HG02943 (cell line): ENCODE results near the gene KRT31.
"Not testable (repeated sequence)": the region's sequence is repeated elsewhere in the genome, so short reads cannot be mapped to it uniquely, and the experiment has no call there.

Experiments
- ATAC-seq: cut with Tn5 transposase; IDR thresholded peaks from one replicate; pipeline ENCODE4 v1.9.1; 2021; ENCODE audit warnings: mild to moderate bottlenecking, low read depth, moderate library complexity; ENCODE audit not compliant: unreplicated experiment

KRT31 gene

DNA sequence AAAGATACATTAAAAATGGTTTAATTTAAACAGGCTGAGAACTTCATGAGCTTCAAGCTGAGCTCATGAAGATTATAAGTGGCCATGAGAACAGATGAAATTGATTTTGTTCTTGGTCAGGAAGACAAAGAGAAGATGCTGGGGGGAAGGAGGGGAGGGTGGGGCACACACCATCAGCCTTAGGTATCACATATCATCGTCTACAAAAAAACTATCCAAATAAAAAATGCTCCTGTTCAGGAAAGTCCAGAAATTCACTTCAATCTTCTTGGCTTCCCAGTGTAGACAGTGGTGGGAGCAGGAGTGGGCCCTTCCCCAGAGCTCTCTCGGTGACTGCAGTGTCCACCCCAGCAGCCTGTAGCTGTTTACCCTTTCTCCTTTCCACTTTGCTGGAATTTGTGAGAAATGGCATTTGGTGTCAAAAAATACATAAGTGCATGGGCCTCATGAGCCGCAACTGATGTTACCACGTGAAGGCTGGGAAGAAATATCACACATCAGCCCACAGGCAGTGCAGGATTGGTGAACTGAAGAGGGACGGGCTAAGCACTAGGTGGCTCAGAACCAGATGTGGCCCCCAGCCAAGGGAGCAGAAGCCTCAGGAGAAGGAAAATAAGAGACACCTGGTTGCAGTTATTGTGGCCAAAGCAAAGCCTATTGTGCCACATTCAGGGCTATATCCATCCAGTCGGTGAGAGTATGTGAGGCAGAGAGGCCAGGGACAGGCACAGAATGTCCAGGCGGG is 20.9 kb upstream of the KRT31 start:
- ATAC-seq, result no peak

DNA sequence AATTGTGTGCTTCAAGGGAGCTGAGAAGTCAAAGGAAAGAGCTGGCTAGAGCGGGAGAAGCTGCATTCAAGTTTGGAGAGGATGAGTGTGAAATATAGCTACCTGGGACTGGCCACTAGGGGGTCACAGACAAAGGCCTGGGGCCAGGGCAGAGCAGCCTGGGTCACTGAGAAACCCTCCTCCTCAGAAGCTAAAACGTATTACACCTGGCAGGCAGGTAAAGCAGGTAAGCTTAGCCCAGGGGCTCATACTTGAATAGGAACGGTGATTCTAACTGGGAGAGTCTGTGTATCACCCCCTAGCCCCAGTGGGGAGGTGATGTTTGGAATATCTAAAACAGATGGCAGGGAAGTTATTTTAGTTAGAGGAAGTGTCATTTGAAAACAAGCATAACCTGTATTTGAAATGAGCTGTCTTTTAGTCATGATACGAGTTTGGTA is 20.2 kb upstream of the KRT31 start:
- no peak for ATAC-seq

DNA sequence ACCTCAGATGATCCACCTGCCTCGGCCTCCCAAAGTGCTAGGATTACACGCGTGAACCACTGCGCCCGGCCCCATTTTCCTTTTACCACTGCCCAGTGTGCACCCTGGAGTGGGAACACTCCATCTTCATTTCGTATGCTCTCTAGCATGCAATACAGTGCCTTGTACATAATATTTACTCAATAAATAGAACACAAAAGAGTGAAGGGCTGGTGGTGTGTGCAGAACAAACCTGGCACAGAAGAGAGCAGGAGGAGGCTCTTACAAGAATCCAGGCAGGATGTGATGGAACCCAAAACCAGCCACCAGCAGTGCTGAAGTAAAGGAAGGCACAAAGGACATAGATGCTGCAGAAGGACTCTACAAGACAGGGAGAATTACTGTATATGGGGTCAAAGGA is 19.7 kb upstream of the KRT31 start:
- no peak for ATAC-seq

DNA sequence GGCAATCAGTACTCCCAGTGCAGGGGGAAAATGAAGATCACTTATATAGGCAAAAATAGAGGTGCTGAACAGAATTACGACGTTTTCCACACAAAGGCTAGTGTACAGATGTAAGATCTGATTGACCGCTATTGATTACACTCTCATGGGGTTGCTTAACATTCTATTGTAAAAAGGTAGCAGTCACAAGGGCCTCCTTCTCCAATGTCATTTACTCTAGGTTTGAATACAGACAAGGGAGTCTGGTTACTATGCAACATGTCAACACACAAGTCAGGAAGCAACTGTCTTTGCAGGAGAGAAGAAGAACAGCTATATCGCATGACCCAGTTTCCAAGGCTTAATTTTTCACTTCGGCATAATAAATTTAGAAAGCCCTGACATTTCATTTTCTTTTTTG is 19.1 kb upstream of the KRT31 start:
- ATAC-seq, result no peak

DNA sequence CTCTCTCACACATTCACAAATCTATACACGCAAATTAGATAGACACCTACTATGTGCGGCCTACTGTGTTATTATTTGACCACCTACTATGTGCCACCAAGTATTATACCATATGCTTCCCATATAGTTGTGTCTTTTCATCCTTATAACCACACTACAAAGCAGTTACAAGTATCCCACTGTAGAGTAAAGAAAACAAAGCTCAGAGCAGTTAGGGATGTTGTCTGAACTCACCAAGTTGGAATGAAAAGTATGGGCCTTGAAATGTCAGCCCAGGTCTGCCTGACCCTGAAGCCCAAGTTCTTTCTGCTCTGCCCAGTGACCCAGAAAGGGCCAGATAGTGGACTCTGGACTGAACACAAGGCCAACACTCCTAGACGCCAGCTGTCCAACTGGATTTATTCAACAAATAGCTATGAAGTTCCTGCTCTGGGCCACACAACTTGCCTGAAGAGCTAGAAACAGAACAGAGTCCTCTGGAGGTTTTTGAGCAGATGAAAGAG is 18.5 kb upstream of the KRT31 start:
- no peak for ATAC-seq

DNA sequence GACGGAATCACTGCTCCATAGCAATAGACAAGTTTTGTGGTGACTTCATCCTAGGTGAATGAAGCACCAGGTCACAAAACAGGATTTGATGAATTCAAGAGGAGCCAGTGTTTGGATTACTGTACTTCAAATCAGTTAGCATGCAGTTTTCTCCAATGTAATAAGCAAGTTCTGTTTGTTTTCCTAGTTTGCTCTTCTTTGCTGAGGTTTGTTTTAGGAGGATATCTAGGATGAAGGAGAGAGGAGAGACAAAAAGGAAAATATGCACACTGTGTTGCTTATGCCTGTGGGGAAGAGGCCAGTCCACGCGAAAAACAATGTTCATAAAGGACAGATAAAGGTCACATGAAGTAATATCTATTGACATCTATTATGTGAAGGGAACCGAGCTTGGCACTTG is 18.0 kb upstream of the KRT31 start:
- no peak for ATAC-seq

DNA sequence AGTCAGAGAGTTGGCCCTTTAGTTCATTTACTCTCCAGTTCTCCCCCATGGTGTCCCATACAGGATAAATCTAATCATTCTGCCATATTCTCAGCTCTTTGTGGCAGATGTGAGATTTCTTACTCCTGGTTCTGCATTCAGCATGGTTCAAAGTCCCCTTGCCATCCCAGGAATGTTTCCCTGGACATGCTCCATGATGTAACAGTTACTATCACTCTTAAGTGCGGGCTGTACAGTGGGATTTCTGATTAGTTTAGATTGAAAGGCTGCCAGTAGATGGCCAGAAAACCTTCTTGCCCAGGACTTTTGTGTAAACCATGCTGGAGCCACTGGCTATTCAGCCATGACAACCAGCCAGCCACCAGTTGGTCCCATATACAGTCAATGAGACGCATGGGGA is 16.6 kb upstream of the KRT31 start:
- ATAC-seq, result no peak

DNA sequence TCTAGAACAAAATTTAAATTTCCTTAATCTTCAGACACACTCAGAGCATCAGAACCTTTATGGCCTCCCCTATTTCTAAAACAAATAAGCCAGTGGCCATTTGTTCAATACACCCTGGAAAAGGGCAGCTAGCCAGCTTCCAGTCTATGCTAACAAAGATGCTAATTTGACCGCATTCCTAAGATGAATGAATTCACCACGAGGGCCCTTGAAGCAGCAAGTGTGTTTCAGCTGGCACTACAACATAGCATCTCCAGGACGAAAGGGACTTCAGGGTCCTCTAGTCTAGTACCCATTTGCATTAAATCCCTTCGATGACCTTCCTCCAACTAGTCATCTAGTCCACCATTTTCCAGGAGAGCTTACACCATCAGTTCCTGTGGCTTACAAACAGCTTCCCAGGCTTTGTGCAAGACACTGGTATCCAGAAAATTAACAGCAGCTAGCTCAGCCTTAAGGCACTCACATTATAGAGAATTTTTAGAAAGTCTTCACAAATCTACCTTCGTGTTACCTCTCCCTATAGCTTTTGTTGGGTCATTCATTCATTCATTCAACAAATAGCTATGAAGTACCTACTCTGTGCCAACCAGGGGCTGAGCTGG is 16.0 kb upstream of the KRT31 start:
- no peak for ATAC-seq

DNA sequence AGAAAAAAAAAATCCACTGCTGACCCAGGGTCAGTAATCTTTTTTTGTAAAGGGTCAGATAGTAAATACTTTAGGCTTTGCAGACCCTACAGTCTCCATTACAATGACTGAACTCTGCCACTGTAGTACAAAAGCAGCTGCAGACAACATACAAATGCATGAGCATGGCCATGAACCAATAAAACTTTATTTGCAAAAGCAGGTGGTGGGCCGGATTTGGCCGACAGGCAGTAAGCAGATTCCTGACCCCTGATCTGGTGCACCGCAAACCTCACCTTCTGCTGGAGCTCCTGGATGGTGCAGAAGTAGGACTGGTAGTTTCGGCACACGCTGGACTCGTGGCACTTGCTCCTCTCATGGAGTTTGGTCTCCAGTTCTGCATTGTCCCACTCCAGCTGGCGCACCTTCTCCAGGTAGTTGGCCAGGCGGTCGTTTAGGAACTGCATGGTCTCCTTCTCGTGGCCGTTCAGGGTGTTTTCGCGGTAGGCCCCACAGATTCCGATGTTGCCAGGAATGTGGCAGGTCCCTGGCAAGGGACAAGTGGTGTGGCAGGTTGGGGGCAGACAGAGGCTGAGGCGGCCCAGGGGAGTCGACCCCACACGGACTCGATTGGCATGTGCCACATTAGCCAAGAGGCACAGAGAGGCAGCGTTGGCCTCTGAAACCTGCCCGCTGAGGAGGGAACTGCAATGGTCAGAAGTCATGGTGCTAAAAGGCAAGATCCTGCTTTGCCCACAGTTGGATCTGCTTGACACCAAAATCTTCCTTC is 13.8 kb upstream of the KRT31 start:
- ATAC-seq, result no peak

DNA sequence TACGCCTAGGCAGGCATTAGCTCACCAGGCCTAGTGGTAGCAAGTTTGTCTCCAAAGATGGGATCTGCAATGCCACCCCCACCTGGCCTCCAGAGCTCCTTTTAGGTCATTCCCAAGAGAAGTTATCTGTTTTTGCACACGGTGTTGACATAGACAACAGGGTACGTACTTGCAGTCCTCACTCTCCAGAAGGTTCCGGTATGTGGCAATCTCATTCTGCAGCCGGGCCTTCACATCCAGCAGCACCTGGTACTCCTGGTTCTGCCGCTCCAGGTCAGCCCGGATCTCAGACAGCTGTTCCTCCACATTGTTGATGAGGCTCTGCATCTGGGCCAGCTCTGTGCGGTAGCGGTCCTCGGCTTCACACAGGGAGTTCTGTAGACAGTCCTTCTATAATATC is 9.8 kb upstream of the KRT31 start:
- ATAC-seq, result no peak

DNA sequence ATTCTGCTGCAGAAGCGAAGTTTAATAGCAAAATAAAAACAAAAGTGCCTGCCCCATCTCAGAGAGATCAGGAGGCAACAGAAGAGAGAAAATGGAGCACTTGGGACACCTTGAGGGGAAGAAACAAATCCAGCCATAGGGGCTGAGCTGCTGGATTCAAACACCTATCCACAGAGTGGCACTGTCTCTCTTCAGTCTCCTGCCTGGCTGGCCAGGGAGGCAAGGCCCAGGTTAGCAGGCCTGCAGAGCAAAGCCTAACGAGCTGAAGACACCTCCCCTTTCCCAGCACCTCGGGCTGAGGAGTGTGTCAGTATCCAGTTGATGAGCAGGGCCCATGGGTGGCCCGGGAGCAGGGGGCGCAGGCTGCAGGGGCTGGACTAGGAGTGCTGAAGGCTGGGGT is 8.8 kb upstream of the KRT31 start:
- no peak for ATAC-seq

DNA sequence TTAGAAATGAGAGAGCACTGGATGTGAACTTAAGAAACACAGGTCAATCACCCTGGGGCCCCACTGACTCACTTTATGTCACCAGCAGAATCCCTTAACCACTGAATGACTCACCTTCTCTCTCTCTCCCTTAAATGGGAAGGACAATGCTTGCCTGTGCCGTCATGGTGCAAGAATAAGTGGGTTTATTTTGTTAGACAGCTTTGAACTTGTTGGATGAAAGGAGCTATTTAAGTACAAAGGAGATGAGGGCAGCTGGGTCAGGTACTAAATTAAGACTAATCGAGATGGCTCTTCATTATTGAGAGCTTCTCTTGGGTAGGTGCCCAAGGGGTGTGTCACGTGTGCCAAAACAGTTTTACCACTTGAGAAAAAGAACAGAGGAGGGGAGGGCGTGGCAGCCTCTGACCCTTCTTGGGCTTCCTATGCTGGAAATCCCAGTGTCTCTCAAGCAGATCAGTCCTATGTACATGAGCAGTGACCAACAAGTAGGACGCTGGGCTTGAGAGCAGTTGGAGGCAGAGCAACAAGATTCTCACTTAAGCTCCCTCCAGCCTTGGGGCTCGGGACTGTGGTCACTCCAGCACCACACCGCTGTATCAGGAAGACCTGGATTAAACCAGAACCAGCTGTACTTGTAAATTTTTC is 6.7 kb upstream of the KRT31 start:
- no peak for ATAC-seq

DNA sequence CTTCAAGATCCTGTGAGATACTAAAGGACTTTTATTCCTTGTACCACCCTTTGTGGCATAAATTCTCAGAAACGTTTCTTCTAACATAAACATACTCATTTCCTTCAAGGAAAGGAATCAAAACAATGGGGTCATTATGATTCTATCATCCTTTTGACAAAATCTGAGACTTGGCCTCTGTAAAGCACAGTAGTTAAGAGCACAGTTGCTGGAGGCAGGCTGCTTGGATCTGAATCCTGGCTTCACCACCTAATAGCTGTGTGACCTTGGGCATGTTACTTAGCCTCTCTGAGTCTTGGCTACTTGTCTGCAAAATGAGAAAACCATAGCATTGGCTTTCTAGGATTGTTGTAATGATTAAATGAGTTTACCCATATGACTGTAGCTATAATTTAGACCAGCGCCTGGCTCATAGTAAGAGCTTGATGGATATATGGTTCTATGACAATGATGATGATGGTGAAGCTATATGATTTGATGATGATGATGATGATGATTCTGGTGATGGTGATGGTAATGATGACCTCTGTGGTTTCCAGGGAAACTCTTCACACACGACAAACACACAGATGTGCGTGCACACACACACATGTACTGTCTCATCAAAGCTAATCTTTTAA is 6.1 kb upstream of the KRT31 start:
- no peak for ATAC-seq

DNA sequence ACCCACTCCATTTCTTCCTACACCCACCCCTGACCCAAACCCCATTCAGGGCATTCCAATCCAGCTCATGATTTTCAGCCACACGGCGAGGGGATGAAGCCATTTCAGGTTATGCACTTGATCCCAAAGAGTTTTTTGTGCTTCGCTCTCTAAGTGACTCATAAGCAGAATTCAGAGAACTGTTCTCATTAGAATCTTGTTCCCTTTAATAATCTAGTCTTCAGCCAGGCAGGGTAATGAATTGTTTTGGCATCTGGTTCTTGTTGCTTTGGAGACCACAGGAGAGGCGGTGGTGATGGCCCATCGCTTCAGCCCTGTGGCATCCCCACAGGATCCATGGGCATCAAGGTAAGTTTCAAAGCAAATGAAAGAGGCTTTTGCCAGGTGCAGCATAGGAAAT is 4.8 kb upstream of the KRT31 start:
- no peak for ATAC-seq

DNA sequence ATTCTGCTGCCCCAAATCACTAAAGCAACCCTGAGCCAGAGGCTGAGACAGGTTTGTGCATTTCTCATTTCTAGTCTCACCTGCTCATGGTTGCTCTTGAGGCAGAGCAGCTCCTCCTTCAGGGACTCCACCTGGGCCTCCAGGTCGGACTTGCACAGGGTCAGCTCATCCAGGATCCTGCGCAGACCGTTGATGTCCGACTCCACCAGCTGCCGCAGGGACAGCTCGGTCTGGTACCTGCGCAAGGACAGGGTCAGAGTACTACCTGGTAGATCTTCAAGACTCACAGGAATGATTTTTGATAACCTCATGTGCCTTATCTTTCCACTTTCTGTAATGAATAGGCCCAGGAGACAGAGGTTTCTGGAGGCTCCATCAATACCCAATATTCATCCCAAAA is 1.1 kb downstream of the KRT31 start:
- no peak for ATAC-seq

DNA sequence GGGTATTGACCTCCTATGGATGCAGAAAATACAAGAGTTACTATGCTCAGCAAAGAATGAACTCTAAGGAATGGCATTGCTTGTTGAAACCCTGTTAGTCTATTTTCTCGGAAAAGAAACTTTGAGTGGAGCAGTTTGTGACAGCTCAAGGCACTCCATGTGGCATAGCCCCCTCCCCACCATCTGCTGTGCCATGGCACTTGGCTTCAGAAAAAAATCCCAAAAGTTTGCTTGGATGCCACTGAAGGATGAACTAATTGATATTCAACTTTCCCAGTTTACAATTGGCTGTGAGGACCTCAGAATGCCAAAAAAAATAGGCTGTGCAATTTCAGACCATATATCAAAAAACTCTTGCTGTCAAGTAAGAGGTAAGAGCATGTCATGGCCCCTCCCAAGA is 1.8 kb downstream of the KRT31 start:
- no peak for ATAC-seq

DNA sequence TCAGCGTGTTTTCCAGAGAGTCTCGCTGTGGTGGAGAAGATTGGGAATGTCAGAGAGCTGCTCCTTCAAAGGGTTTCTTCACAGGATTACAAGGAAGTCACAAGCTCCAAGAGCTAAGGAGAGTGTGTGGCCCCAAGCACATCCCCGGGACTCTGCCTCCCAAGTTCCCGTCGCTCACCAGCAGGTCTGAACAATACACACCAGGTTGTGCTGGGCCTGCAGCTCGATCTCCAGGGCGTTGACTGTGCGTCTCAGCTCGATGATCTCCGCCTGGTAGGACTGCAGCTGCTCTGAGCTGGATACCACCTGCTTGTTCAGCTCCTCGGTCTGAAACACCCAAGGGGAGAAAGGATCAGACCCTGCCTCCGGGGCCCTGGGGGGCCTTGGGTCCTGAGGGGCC is 2.4 kb downstream of the KRT31 start:
- not testable (repeated sequence) for ATAC-seq

DNA sequence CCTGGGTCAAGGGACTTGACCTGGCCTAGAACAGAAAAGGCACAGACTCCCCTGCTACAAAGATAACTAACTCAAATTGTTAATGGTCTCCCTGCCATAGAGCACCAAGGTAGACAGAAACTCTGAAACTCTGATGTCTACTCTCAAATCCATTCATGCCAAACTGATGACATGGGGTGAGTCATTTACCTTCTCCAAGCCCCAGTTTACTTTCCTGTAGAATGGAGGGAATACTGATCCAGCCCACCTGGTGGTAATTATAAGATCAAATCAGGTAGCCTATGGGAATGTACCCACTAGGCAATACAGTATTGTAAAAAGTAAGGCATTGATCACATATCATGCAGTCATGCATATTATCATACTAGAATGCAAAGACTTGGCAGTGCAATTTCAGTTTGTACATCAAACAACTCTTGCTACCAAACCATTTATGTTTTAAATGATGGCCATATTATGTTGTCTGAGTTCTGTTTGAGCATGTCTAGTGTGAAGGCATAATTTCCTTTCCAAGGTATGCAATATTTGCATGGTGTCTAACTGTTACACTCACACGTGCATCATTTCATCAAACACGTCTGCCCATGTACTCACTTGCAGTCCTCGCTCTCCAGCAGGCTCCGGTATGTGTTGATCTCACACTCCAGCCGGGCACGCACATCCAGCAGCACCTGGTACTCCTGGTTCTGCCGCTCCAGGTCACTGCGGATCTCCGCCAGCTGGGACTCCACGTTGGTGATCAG is 3.0 kb downstream of the KRT31 start:
- no peak for ATAC-seq

DNA sequence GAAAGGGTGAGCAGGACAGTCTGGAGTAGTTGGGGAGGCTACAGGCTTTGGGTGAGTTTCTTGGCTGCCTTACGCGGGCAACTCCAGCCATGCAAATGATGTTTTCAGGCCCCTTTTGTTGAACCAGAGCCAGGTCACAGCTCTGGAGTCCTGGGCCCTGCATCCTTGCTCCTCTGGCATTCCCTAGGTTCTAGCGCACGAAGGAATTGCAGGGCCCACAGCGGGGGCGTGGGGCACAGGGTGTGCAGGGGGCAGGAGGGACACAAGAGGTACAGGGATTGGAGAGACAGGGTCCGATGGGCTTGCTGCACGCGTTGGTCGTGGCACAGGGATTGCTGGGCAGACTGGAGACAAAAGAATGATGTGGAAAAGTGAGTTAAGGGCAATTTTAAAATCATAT is 3.6 kb downstream of the KRT31 start:
- ATAC-seq, result no peak

DNA sequence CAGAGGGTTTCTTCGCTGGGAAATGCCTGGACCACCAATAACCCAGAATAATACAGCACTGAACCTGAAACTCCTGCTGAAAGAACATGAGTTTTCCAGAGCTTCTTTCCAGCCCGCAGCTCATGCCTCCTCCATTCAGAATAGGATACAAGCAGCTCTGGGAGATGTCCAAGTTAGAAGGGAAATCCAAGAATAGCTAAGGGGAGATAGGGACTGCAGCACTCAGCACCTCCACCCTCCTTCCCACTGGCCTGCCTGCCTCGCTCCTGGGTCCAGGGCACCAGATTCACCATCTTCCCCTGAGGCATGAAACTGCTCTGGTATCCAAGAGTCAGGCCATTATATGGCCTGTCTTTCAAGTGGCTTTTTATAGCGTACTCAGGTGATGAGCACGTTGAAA is 4.1 kb downstream of the KRT31 start:
- ATAC-seq, result no peak
